Activated T-cell treated with anti-CD3 and anti-CD28 coated beads, Interleukin-2, amount 50 U/mL, for 24 hours (primary cell): Measurements from ENCODE around the gene PAPSS2.

ENCODE experiments used
- DNase-seq: peaks from one replicate; pipeline ENCODE4 v3.0.0-alpha.2; 2020
- H3K27ac Mint-ChIP-seq: 2 replicates; pipeline ENCODE4 v1.8.0; 2020; ENCODE audit warnings: mild to moderate bottlenecking, mixed read lengths
- H3K27me3 Mint-ChIP-seq: 2 replicates; pipeline ENCODE4 v1.8.0; 2020; ENCODE audit warnings: mixed read lengths
- H3K36me3 Mint-ChIP-seq: 2 replicates; pipeline ENCODE4 v1.8.0; 2020; ENCODE audit warnings: low read depth, mixed read lengths
- H3K4me1 Mint-ChIP-seq: 2 replicates; pipeline ENCODE4 v1.8.0; 2020; ENCODE audit warnings: low read depth, mixed read lengths
- H3K4me3 Mint-ChIP-seq: 2 replicates; pipeline ENCODE4 v1.8.0; 2020; ENCODE audit warnings: mild to moderate bottlenecking, moderate library complexity, mixed read lengths
- H3K9me3 Mint-ChIP-seq: 2 replicates; pipeline ENCODE4 v1.8.0; 2020; ENCODE audit warnings: mixed read lengths

The PAPSS2 gene

DNA sequence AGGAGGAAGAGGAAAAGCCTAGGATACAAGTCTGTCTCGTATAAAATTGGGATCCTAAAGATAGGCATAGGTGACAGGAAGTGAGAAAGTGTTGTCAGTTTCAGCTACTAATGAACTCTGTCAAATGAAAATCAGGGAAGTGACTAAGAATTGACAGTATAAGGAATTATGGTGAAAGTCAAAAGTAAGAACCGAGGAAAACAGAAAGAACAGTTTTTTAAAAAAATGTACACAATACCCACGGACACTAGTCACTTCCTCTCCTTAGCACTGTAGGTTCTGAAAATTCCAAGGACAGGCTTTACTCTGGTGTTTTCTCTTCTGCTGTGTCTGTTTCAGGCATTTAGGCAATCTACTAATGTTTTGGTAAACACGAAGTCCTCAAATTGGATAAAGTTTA is 116.1 kb downstream of the PAPSS2 start:
- Mint-ChIP-seq H3K27me3 (no peaks in the 10 kb centered on the region), H3K9me3 (no peaks in the 10 kb centered on the region), H3K27ac (peak overlapping the region; percentile 68), H3K4me3 (no peak overlapping the region), H3K36me3 (peaks cover 71% of the 10 kb centered on the region), H3K4me1 (peaks cover 9% of the 10 kb centered on the region)
- DNase-seq, result no peak

- Mint-ChIP-seq H3K27ac (peak overlapping the region; percentile 68), H3K9me3 (no peaks in the 10 kb centered on the region), H3K4me1 (peaks cover 10% of the 10 kb centered on the region), H3K36me3 (peaks cover 74% of the 10 kb centered on the region), H3K27me3 (no peaks in the 10 kb centered on the region), H3K4me3 (no peak overlapping the region)
- no peak for DNase-seq
Observed at GRCh38 chr10:87776328-87776727, 116.7 kb downstream of the PAPSS2 start.

GRCh38 chr10:87781545-87781944 is 121.9 kb downstream of the PAPSS2 start:
- Mint-ChIP-seq H3K27ac (no peak overlapping the region), H3K36me3 (peaks cover 84% of the 10 kb centered on the region), H3K9me3 (no peaks in the 10 kb centered on the region), H3K4me3 (no peak overlapping the region), H3K4me1 (peaks cover 12% of the 10 kb centered on the region), H3K27me3 (no peaks in the 10 kb centered on the region)
- DNase-seq, result no peak

- no peak overlapping the region for H3K27ac Mint-ChIP-seq
- no peak for DNase-seq
- H3K36me3 Mint-ChIP-seq, result peaks cover 84% of the 10 kb centered on the region
- H3K4me3 Mint-ChIP-seq, result no peak overlapping the region
- peaks cover 12% of the 10 kb centered on the region for H3K4me1 Mint-ChIP-seq
- no peaks in the 10 kb centered on the region for H3K27me3 Mint-ChIP-seq
- no peaks in the 10 kb centered on the region for H3K9me3 Mint-ChIP-seq
Observed at GRCh38 chr10:87782721-87783120, 123.0 kb downstream of the PAPSS2 start.

DNA sequence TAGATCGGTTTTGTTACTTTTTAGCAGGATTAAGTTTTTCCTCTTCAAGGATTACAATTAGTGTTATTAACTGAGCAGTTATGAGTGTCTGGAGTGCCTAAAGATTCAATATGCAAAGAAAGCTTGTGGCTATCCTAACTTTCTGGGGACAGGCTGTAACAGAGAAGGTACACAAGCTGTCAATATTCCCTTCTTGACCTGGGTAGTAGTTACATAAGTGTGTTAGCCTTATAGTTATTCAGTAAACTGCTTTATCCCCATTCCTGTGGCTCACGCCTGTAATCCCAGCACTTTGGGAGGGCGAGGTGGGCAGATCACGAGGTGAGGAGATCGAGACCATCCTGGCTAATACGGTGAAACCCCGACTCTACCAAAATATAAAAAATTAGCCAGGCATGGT is 126.7 kb downstream of the PAPSS2 start:
- Mint-ChIP-seq H3K27me3 (no peaks in the 10 kb centered on the region), H3K4me1 (peaks cover 10% of the 10 kb centered on the region), H3K27ac (no peak overlapping the region), H3K4me3 (no peak overlapping the region), H3K9me3 (no peaks in the 10 kb centered on the region), H3K36me3 (peaks cover 87% of the 10 kb centered on the region)
- no peak for DNase-seq

GRCh38 chr10:87790185-87790584 is 130.5 kb downstream of the PAPSS2 start:
- Mint-ChIP-seq H3K36me3 (peaks cover 88% of the 10 kb centered on the region), H3K9me3 (no peaks in the 10 kb centered on the region), H3K4me1 (peaks cover 27% of the 10 kb centered on the region), H3K27me3 (no peaks in the 10 kb centered on the region), H3K27ac (no peak overlapping the region), H3K4me3 (no peak overlapping the region)
- DNase-seq, result no peak

DNA sequence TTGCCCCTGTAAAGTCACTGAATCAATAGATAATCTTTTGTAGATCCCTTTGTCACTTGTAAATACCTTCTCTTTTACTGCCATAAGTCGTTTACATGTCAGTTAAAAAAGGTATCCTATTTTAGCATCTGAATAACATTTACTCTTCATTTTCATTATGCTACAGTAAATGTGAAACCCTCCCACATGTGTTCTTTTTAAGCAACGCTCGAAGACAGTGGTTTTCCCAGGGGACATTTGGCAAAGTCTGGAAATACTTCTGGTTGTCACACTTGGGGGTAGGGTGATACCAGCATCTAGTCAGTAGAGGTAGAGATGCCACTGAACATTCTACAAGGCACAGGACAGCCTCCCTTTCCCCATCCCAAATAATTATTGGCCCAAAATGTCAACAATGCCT is 134.6 kb downstream of the PAPSS2 start:
- Mint-ChIP-seq H3K4me1 (peaks cover 58% of the 10 kb centered on the region), H3K9me3 (no peaks in the 10 kb centered on the region), H3K27ac (peak overlapping the region; percentile 55), H3K4me3 (no peak overlapping the region), H3K36me3 (peaks cover 88% of the 10 kb centered on the region), H3K27me3 (no peaks in the 10 kb centered on the region)
- DNase-seq, result no peak
